GM12891 (cell line): ENCODE data around the gene CNTN5.

ENCODE experiments used
- POLR2A ChIP-seq: IDR thresholded peaks from 2 replicates; pipeline ENCODE4 v1.6.1; 2011; ENCODE audit warnings: low read depth, low read length, control low read depth
- TAF1 ChIP-seq: IDR thresholded peaks from 2 replicates; pipeline ENCODE4 v1.6.1; 2011; ENCODE audit warnings: low read depth, low read length, control low read depth

- TF ChIP-seq POLR2A (no peak), TAF1 (no peak)
Measured at GRCh38 chr11:99535819-99536218, 515.1 kb downstream of the CNTN5 start.
